GM23248 (cell line): ENCODE results near the gene SIX5.

ENCODE experiments used
- EZH2 ChIP-seq: fragments of 200-600 bp; sonication (generic); IDR thresholded peaks from 2 replicates; pipeline ENCODE4 v1.6.1; 2018; ENCODE audit warnings: antibody characterized with exemption, mild to moderate bottlenecking; ENCODE audit not compliant: insufficient read depth, poor library complexity, severe bottlenecking
- EZH2phosphoT487 ChIP-seq: fragments of 200-600 bp; sonication (generic); IDR thresholded peaks from 2 replicates; pipeline ENCODE4 v1.6.1; 2018; ENCODE audit warnings: antibody characterized with exemption, moderate library complexity, mild to moderate bottlenecking, low read depth; ENCODE audit not compliant: insufficient read depth

DNA sequence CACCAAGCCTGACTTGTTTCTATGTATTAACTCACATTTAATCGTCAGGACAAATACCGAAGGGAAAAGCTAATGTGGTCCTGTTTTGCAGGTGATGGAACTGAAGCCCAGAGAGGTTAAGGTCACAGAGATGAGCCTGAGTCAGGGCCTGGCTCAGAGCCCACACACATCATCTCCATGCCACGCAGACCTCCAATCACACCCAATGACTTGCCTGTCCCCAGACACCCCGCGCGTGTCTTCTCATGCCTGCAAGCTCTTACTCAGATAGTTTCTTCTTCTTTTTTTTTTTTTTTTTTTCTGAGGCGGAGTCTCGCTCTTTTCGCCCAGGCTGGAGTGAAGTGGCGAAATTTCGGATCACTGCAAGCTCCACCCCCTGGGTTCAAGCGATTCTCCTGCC, 16.4 kb downstream of the SIX5 start:
- no peak for TF ChIP-seq EZH2
- TF ChIP-seq EZH2phosphoT487 = no peak
